PC-3 (cell line): ENCODE results near the gene NPC1. TPM values are rescaled to one million over a fixed set of nuclear protein-coding genes. Genes with fewer than 3 reads are reported as not detected.
"Not testable (repeated sequence)": the region's sequence is repeated elsewhere in the genome, so short reads cannot be mapped to it uniquely, and the experiment has no call there.

Experiments used
- ATAC-seq: fragments of 200-7000 bp; cut with Tn5 transposase; 2 replicates; pipeline ENCODE4 v1.9.1; 2020; ENCODE audit warnings: mild to moderate bottlenecking, moderate library complexity
- BruUV-seq: library from RNA; stranded (reverse); fragments of 400-500 nt; replicated peaks from 2 replicates; lab custom pipeline; 2021; lab: Mats Ljungman, UMichigan
- CTCF ChIA-PET: fragments of 300-600 bp; sonication (Branson Sonifier 250); formaldehyde crosslinking; loops from one replicate; lab custom pipeline; 2022; ENCODE audit warnings: antibody characterized with exemption; lab: Charles Lee
- POLR2A ChIA-PET: fragments of 300-600 bp; sonication (Branson Sonifier 250); formaldehyde crosslinking; loops from one replicate; lab custom pipeline; 2022; ENCODE audit warnings: antibody characterized with exemption; ENCODE audit not compliant: unreplicated experiment; lab: Charles Lee
- DNase-seq: peaks from one replicate; pipeline ENCODE4 v3.0.0-alpha.2; 2015
- H2AFZ ChIP-seq: fragments of 300-600 bp; sonication (generic); 2 replicates; pipeline ENCODE4 v1.6.0; 2016; ENCODE audit warnings: antibody characterized with exemption, low read length
- H3F3A ChIP-seq: fragments of 300-600 bp; sonication (generic); one replicate; pipeline ENCODE4 v1.6.0; 2017; ENCODE audit warnings: antibody characterized with exemption, low read length, control low read depth, mild to moderate bottlenecking; ENCODE audit not compliant: unreplicated experiment
- H3K27ac ChIP-seq: fragments of 300-600 bp; sonication (generic); 2 replicates; pipeline ENCODE4 v1.5.1; 2016; ENCODE audit warnings: mild to moderate bottlenecking, low read length
- H3K27me3 ChIP-seq: fragments of 300-600 bp; sonication (generic); 2 replicates; pipeline ENCODE4 v1.6.1; 2016; ENCODE audit warnings: low read length, mixed read lengths
- H3K36me3 ChIP-seq: fragments of 300-600 bp; sonication (generic); 2 replicates; pipeline ENCODE4 v1.6.1; 2016; ENCODE audit warnings: low read depth, mixed run types, low read length, mixed read lengths
- H3K4me1 ChIP-seq: fragments of 300-600 bp; sonication (generic); 2 replicates; pipeline ENCODE4 v1.5.1; 2016; ENCODE audit warnings: low read length; ENCODE audit not compliant: insufficient read depth
- H3K4me2 ChIP-seq: fragments of 300-600 bp; sonication (generic); 2 replicates; pipeline ENCODE4 v1.6.0; 2016; ENCODE audit warnings: low read length
- H3K4me3 ChIP-seq: fragments of 300-600 bp; sonication (generic); 2 replicates; pipeline ENCODE4 v1.5.1; 2016; ENCODE audit warnings: mild to moderate bottlenecking, low read length, mixed read lengths
- H3K79me2 ChIP-seq: fragments of 300-600 bp; sonication (generic); 2 replicates; pipeline ENCODE4 v1.6.1; 2017; ENCODE audit warnings: low read length, mixed read lengths
- H3K9ac ChIP-seq: fragments of 300-600 bp; sonication (generic); 2 replicates; pipeline ENCODE4 v1.6.0; 2016; ENCODE audit warnings: mild to moderate bottlenecking, low read length
- H3K9me2 ChIP-seq: fragments of 300-600 bp; sonication (generic); replicated peaks from 2 replicates; pipeline ENCODE4 v1.6.1; 2016; ENCODE audit warnings: mixed run types, low read length, mixed read lengths
- H3K9me3 ChIP-seq: fragments of 300-600 bp; sonication (generic); 2 replicates; pipeline ENCODE4 v1.6.1; 2016; ENCODE audit warnings: low read length, mixed read lengths
- H4K20me1 ChIP-seq: fragments of 300-600 bp; sonication (generic); 2 replicates; pipeline ENCODE4 v1.6.1; 2016; ENCODE audit warnings: low read length, mixed read lengths
- CTCF ChIP-seq: fragments of 300-600 bp; sonication (generic); conservative IDR thresholded peaks from 2 replicates; pipeline ENCODE4 v1.5.1; 2017; ENCODE audit warnings: antibody characterized with exemption, low read depth, mild to moderate bottlenecking, low read length
- EZH2 ChIP-seq: fragments of 300-600 bp; sonication (generic); IDR thresholded peaks from one replicate; pipeline ENCODE4 v1.6.1; 2017; ENCODE audit warnings: antibody characterized with exemption, mild to moderate bottlenecking, low read length; ENCODE audit not compliant: unreplicated experiment
- EZH2phosphoT487 ChIP-seq: fragments of 300-600 bp; sonication (generic); IDR thresholded peaks from 2 replicates; pipeline ENCODE4 v1.6.1; 2018; ENCODE audit warnings: mild to moderate bottlenecking, antibody characterized with exemption, low read length, borderline replicate concordance
- intact Hi-C: fragments of 100-400 bp; cut with micrococcal nuclease; formaldehyde crosslinking; loops from 2 replicates; pipeline ENCODE4 v1.9.0; 2023
- total RNA-seq: library from RNA; depleted of rRNA; stranded (reverse); fragments of >200 nt; gene quantifications from 2 replicates; pipeline ENCODE4 v1.2.3, GENCODE V29; 2014

NPC1 gene
- total RNA-seq, 1 experiment from 2014 or later = 85.5 TPM

GRCh38 chr18:23578067-23578701 lies 8.1 kb downstream of the NPC1 start:
- no TSS peak for BruUV-seq

GRCh38 chr18:23577521-23577920 lies 8.8 kb downstream of the NPC1 start:
- H3K9ac ChIP-seq, H2AFZ ChIP-seq, BruUV-seq, H3K27me3 ChIP-seq, H3K9me3 ChIP-seq, H3F3A ChIP-seq, intact Hi-C loops, H3K4me3 ChIP-seq, POLR2A ChIA-PET, H3K27ac ChIP-seq, H3K4me2 ChIP-seq, CTCF ChIA-PET, H3K9me2 ChIP-seq, DNase-seq, ATAC-seq: not testable (repeated sequence)
- Histone ChIP-seq H4K20me1 (peaks cover 43% of the 10 kb centered on the region), H3K79me2 (peaks cover 69% of the 10 kb centered on the region), H3K36me3 (peaks cover 16% of the 10 kb centered on the region), H3K4me1 (peaks cover 31% of the 10 kb centered on the region)

More at GRCh38 chr18:23578067-23578701, 8.1 kb downstream of the NPC1 start:
- H3K27ac ChIP-seq = no peak overlapping the region
- H3K27me3 ChIP-seq = no peaks in the 10 kb centered on the region
- H3K4me2 ChIP-seq = no peak overlapping the region
- no peak overlapping the region for H2AFZ ChIP-seq
- no peaks in the 10 kb centered on the region for H3K9me2 ChIP-seq
- peaks cover 69% of the 10 kb centered on the region for H3K79me2 ChIP-seq
- intact Hi-C loops = no loop called here
- H4K20me1 ChIP-seq = peaks cover 41% of the 10 kb centered on the region
- H3K9me3 ChIP-seq = no peaks in the 10 kb centered on the region
- ChIA-PET POLR2A (no interaction called here), CTCF (no interaction called here)
- no peak for ATAC-seq
- DNase-seq = no peak
- no peak overlapping the region for H3K9ac ChIP-seq
- H3K4me1 ChIP-seq = peaks cover 31% of the 10 kb centered on the region
- no peak overlapping the region for H3K4me3 ChIP-seq
- TF ChIP-seq EZH2phosphoT487 = no peak
- no peak for TF ChIP-seq EZH2
- no peak for TF ChIP-seq CTCF
- H3F3A ChIP-seq = no peaks in the 10 kb centered on the region
- H3K36me3 ChIP-seq = peaks cover 10% of the 10 kb centered on the region

DNA sequence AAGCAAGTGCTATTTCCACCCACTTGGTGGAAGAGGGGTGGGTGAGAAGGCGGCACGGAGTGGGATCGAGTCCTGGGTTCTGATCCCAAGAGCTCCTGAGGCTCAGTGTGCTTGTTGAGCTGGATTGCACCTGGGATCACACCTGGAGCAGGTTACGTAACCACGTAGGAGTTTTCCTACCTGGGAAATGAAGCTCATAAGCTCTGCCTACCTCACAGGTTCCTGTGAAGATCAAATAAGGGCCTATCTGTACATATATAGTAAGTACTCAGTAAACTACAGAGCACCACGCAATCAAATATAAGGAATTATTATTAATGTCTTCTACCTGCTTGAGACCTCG lies 11.0 kb downstream of the NPC1 start:
- peaks cover 30% of the 10 kb centered on the region for H4K20me1 ChIP-seq
- no peak overlapping the region for H3K9ac ChIP-seq
- no peak for TF ChIP-seq CTCF
- TF ChIP-seq EZH2phosphoT487 = no peak
- TF ChIP-seq EZH2 = no peak
- H3K36me3 ChIP-seq = peaks cover 28% of the 10 kb centered on the region
- CTCF ChIA-PET = no interaction called here
- intact Hi-C loops = no loop called here
- H3K27me3 ChIP-seq = no peaks in the 10 kb centered on the region
- ATAC-seq (no peak), DNase-seq (no peak)
- no peaks in the 10 kb centered on the region for H3K9me3 ChIP-seq
- no peak overlapping the region for H3K4me2 ChIP-seq
- H3K27ac ChIP-seq = no peak overlapping the region
- H3K79me2 ChIP-seq = peaks cover 50% of the 10 kb centered on the region
- no peaks in the 10 kb centered on the region for H3K9me2 ChIP-seq
- H3K4me3 ChIP-seq = no peak overlapping the region
- H3F3A ChIP-seq = no peaks in the 10 kb centered on the region
- H2AFZ ChIP-seq = no peak overlapping the region
- BruUV-seq = no TSS peak
- POLR2A ChIA-PET = interaction anchor here (0.5 kb wide), 1 partner anchor 64 kb away, joined by 3 read pairs; no protein-coding TSS in a partner anchor
- H3K4me1 ChIP-seq = peaks cover 18% of the 10 kb centered on the region
